Stimulated activated CD4-positive, alpha-beta T cell treated with anti-CD3 and anti-CD28 coated beads, Interleukin-4, amount 100 ng/mL, for 48 hours (primary cell): ENCODE results near the gene CPZ.
A peak's percentile ranks its signal among the peaks of the same experiment; 100 is the strongest.

Source experiments
- DNase-seq, 2 donors: peaks; one replicate each; pipeline ENCODE4 v3.0.0-alpha.2; 2020; ENCODE audit warnings: low read depth in 2 of 2

CPZ gene

DNA sequence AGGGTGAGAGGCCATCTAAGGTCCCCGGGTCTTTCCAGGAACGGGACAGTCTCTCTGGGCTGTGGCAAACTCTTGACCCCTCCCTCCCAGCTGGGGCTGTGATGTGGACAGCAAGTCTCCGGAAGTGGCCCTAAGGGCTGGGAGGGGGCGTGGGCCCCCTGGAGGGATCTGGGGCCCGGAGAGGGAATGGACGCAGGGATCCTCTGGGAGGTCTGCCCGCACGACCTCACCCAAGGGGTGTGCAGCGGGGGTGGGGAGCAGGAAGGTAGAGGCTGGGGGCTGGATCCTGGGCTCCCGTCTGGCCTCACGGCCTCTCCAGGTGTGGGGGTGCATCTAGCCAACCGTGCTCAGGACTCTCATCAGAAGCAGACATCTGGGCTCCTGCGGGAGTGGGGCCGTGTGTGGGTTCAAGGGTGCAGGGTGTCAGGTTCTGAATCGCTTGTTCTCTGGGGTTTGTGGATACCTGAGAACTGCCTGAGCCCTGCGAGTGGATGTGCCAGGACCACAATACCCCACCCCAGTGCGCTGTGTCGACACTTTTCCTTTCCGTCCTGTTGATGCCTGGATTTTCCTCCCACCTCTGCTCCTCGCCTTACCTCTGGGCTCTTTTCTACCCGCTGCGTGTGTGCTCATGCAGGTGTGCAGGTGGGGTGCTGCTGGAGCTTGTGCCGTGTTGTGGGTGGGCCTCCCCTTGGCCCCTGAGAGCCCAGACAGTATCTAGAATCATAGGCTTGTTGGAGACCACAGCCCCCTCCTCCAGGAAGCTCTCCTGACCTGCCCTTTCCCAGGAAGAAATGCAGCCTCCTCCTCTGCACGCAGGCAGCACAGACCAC is 915 bp downstream of the CPZ start:
- DNase-seq = no peak

DNA sequence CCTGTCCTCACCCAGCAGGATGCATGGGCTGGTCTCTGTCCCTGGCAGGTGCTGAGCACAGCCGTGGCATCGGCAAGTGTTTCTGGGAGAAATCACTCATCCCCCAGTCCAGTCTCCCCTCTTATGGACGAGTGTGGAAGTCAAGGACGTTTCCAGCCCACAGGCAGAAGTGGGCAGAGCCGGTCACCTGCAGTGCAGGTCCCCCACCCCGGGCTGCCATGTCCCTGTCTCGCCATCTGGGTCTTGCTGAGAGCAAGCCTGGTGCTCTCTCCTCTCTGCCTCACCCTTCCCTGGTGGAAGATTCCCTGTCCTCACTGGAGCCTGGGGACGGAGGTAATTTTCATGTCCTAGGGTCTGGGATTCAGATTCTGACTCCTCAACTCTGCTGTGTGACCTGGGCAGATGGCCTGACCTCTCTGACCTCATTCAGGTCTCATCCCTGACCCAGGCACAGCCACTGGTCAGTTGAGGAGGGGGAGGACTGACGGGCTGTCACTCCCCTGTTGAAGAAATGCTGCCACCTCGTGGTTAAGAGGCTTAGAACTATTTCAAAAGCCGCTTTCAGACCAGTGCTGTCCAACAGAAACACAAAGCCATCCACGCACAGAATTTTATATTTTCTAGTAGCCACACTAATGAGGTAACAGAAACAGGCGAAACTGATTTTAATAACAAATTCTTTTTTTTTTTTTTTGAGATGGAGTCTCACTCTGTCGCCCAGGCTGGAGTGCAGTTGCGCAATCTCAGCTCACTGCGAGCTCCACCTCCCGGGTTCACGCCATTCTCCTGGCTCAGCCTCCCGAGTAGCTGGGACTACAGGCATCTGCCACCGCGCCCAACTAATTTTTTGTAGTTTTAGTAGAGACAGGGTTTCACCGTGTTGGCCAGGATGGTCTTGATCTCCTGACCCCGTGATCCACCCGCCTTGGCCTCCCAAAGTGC is 1.8 kb downstream of the CPZ start:
- peak in 1 of 2 donors; percentile 3 for DNase-seq

DNA sequence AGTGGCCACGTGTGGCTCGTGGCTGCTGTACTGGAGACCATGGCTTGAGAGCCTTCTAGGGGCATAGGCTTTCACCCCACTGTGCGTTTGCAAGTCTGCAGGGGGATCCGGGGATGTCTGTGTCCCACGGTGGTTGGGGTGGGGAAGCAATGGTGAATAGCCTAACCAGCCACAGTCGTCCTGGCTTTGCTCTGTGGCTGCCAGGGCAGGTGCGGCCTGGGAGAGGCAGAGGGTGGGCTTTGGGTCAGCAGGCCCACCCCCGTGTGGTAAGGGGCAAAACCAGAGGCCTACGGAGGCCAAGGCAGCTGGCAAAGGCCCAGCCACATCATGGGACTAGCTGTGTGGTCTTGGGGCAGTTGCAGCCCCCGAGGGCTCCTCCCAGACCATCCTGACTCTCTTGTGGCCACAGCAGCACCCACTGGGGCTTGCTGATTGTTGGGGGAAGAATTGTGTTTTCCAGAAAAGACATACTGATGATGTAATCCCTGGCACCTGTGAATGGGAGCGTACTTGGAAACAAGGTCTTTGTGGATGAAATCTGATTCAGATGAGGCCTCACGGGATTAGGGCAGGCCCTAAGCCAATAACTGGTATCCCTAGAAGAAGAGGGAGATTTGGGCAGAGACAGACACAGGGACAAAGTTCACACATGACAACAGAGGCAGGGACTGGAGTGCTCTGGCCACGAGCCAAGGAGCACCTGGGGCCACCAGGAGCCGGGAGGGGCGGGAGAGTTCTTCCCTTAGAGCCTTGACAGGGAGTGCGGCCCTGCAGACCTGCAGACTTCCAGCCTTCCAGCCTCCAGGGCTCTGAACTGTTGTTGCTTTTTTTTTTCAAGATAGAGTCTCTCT is 2.9 kb downstream of the CPZ start:
- no peak for DNase-seq

DNA sequence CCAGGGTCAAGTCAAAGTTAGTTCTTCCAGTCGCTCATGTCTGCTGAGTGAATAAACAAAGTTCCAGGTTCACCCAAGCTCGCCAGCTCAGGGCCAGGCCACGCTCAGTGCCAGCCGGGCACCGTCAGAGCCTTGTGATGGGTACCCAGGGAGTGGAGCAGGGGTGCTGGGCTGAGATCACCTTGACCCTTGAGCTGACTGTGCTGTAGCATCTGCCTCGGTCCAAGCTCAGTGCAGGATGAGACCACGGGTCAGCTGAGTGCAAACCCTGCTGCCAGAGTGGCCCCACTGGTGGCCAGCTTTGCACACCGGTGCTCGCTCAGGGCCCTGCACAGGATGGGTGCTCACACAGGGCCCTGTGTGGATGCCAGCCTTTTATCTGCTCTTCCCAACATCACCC is 4.3 kb downstream of the CPZ start:
- no peak for DNase-seq

DNA sequence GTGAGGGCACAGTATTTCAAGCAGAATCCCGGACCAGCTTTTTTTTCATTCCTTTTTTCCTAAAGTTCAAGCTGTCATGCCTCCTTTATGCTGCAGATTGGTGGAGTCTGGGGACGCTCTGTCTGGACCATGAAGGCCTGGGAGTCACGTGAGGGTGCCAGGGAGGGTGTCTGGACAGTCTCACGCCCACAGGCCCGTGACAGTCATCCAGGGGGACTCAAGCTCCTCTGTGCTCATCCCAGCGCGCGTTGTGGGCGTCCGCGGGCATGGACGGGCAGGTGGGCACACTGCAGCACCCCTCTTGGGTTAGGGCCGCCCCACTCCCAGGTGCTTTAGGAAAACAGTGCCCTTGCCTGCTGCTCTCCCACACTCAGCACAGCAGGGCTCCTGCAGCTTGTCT is 4.8 kb downstream of the CPZ start:
- no peak for DNase-seq

DNA sequence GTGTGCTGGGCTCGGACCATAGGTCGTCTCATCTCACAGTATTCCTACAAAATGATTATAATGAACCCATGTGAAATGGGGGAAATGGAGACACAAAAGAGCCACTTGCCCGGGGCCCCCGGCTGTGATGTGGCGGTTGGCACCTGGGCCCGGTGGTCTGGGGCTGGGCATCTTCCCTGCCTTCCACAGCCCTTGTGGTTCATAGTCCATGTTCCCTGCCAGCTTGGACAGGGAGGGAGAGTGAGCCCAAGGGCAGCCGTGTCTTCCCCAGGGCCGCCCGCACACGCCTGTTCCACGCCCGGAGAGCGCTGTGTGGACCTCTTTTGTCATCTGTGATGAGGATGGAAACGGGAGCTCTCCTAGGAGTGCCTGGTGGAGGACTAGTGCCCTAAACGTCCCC is 5.2 kb downstream of the CPZ start:
- DNase-seq = no peak

DNA sequence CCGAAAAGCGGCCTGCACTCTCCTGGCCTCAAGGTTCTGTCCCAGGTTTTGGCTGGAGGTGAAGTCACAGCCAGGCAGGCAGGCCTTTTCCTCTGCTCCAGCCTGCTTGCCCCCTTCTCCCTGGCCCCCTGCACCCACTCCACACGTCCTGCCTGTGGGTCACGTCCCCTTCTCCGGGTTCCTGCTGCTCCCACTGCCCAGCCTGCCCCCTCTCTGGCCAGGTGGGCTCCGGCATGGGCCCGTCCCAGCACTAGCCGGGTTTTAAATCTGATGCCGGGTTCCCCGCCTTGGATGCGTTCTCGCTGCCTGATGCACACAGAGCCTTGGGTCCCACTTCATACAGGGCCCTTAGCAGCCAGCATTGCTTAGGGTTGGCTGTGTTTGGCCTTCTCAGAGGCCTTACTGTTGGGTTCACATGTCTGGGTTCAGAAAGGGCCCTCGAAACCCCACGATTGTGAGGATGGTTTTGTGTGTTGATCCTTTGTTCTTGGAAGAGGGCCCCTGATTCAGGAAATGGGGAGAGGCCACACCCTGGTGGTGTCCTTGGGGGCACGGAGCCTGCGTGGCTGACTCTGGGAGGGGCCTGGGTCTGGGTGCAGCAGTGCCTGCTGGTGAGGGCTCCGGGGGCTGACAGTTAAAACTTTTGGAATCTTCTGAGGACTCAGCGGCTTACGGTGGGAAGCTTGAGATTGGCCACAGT is 6.0 kb downstream of the CPZ start:
- DNase-seq = no peak

DNA sequence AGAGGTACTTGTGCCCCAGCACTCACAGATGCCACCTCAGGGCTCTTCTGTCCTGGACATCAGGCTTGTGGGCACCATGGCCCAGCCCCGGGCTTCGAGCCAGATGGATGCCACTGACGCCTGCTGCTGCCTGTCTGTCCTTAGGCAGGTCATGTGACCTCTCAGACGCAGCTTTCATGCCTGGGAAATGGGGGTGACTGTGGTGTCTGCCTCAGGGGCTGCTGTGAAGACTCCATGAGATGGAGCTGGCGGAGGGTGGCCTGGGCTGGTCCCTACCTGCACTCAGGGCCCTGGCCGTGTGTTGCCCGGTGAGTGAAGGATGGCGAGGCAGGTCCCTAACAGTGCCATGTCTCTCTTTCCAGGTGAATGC is 6.5 kb downstream of the CPZ start:
- no peak for DNase-seq

DNA sequence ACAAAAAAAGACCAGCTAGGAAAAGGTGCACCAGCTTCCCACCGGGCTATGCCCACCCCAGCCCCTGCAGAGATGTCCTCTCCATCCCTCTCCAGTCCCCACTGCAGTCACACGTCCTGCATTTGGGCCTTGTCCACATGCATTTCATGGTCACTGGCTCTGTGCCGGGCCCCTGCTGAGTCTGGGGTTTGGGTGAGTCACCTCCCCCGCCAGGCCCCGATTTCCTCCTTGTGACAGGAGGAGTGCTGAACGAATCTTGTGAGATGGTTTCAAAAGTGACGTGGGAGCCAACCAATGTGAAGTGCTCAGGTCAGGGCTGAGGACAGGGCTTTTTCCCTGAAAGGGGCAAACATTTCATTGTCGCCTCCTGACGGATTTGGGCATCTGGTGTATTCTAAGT is 7.1 kb downstream of the CPZ start:
- DNase-seq = no peak

DNA sequence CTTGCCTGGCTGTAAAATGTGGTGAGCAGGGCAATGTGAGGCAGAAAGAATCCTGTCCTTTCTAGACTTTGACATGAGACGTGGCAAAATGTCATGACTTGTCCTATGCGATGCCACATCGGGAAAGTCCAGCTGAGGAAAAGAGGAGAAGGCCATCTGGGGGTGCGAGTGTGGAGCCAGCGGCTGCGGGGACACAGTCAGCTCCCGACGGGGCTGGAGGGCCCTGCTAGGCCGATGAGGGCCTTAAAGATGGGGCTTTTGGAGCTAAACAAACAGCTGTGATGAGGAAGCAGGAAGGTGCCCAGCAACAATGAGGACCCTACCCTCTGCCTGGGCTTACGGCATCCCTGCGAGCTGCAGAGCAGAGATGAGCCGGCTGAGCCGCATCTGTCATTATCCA is 7.7 kb downstream of the CPZ start:
- DNase-seq = no peak

DNA sequence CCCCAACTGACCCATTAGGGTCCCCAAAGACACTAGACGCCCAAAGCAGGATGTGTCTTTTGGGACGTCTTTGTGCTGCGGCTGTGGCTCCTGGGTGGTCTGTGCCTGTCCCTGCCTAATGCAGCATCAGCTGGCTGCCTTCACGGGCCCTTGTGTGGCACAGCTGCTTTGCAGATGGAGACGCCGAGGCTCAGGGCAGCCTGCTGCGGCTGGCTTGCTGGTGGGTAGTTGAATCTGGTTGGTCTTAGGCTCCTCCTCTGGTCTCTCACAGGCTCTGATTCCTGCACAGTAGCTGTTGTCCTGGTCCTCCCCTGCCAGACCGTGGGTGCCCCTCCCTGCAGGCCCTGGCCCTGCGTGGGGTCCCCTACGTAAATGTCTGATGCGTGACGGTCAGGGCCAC is 8.1 kb downstream of the CPZ start:
- DNase-seq = no peak

DNA sequence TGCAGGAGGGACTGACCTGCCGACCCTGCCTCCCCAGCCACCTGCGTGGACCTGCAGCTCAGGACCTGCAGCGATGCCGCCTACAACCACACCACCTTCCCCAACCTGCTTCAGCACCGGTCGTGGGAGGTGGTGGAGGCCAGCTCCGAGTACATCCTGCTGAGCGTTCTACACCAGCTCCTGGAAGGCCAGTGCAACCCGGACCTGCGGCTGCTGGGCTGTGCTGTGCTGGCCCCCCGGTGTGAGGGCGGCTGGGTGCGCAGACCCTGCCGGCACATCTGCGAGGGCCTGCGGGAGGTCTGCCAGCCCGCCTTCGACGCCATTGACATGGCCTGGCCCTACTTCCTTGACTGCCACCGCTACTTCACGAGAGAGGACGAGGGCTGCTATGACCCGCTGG is 8.5 kb downstream of the CPZ start:
- no peak for DNase-seq

DNA sequence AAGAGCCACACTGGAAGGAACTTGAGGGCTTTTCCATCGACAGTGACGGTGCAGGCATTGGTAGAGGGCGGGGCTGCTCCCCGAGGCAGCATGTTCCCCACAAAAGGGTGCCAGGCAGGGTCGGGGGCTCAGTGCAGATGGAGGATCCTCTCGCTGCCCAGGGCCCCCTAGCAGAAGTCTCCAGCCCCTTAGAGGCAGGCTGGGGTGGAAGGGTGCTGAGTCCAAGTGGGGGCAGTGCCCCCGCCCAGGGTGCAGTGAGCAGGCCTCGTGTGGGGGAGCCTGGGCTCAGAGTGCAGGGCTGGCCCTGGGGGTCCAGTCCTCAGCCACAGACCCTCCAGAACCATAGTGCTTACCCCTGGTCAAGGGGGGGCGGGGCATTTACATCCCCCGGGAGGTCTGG is 9.0 kb downstream of the CPZ start:
- DNase-seq = no peak

DNA sequence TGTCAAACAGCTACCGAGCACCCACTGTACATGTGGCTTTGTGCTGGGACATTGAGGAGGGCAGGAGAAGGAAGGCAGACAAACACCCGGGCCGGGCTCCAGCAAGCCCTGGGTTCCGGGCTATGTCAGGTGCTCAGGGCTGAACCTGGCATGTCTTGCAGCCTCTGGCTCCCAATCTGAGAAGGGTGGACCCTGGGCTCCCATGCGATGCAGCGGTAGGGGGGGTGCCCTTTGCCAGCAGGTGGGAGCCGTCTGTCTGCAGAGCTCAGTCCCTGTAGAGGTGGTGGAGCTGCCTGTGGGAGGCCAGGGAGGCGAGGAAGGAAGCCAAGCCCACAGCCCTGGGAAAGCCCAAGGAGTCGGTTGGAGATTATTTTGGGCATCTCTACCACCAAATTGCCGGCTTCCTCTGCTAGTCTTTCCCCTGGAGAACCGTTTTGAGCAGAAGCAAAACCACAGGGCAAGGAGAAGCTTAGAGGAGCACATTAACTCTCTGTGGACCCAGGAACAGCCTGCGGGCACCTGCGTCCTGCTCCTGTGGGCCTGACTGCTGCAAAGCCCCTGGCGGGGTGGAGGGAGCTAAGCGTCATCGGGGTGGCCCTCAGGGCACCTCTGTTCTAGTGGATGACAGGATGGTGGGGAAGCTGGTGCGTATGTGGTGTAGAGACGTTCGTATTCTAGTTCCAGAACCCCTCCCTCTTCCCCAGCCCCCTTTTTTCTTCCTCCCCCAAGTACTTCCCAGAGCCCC is 10.3 kb downstream of the CPZ start:
- DNase-seq = no peak

DNA sequence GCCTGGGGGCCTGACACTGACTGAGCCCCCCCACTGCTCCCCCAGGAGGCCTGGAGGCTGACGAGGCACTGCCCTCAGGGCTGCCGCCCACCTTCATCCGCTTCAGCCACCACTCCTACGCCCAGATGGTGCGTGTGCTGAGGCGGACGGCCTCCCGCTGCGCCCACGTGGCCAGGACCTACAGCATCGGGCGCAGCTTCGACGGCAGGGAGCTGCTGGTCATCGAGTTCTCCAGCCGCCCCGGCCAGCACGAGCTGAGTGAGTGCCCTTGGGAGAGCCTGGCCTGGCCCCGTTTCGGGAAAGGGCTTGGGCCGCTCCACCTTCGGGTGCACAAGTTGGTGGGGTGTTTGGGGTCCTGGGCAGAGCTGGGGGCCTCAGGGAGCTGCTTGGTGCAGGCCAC is 11.4 kb downstream of the CPZ start:
- no peak for DNase-seq

DNA sequence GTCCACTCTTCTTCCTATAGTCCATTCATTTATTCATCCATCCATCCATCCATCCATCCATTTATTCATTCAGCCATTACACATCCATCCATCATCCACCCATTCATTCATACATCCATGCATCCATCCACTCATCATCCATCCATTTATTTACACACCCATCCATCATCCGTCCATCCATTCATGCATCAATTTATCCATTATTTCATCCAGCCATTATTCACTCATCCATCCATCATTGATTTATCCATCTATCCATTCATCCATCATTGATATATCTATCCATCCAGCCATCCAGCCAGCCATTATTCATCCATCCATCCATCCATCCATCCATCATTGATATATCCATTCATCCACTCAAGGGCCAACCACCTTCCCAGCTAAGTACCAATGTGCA is 12.7 kb downstream of the CPZ start:
- DNase-seq = no peak

DNA sequence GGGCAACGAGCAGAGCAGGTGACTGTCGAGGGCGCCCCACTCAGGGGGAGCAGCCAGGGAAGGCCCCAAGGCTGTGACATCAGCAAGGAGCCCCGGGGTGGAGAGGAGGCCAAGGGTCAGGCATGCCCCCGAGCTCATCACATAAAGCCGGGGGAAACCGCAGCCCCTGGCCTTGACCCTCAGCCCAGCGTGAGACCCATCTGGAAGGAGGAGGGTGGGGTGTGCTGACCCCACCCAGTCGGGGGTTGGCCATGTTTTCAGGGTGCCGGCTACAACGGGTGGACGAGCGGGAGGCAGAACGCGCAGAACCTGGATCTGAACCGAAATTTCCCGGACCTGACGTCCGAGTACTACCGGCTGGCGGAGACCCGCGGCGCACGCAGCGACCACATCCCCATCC is 13.9 kb downstream of the CPZ start:
- DNase-seq = no peak

DNA sequence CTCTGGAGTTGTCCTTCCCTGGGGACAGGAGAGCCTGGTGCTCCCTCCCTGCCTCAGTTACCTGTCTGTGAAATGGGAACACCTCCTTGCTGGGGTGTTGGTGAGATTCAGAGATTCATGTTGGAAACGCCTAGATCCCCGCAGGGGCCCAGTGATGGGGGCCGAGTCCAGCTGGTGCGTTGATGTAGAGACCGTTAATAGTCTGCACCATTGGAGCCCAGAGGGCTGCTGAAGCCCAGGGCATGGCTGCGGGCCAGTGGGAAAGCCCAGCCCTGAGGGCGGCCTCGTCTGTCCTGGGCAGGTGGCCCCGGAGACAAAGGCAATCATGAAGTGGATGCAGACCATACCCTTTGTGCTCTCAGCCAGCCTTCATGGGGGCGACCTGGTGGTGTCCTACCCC is 14.4 kb downstream of the CPZ start:
- no peak for DNase-seq

DNA sequence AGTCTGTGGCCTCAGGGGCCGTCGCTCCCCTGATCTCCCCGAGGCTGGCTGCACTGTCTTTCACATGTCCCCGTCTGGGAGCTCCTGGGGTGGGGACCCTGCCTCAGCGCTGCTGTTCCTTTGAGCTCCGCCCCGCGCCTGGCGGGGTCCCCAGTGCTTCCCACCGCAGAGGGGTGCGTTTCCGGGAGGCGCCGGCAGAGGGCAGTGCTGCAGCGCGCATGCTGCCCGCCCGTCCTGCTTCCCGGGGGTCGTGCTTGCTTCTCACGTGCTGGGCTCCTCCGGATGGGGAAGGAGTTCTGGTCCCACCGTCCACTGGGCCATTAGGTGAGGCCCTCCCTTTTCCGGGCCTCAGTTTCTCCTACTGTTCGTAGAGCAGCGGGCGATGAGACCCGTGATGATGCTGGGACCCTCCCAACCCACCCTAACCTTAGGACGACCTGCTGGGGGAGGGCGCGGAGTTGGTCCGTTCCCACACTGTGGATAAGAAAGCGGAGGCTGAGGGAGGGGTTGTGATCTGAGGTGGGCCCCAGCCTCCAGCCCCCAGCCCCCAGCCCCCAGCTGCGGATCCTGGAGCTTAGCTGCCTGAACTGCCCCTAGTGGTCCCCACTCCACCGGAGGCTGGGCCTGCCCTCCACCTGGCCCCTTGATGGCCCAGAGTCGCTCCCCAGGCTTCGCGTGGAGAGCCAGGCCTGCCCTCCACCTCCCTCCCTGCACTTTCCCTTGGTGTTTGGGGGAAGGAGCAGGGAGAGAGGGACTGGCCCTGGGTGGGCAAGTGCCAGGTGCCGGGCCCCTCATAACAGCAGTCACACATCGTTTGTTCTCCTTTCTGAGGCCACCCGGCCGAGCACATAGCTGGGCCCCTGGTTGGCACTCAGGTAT is 15.3 kb downstream of the CPZ start:
- DNase-seq = peak; percentile 16 to 54
